ENCODE results near the gene FCHO2. TPM values are rescaled to one million over a fixed set of nuclear protein-coding genes. Genes with fewer than 3 reads are reported as not detected.

Gene FCHO2
- total RNA-seq, 1 donor from 2014 or later: 48.0 TPM

GRCh38 chr5:73039082-73039481 lies 83.2 kb downstream of the FCHO2 start:
- no peak for TF ChIP-seq CTCF (IDR thresholded peaks at IDR 0.05)
- Mint-ChIP-seq H3K9me3 (ENCODE audit: unreplicated experiment) (peaks cover 4% of the 10 kb centered on the region), H3K27me3 (ENCODE audit: unreplicated experiment) (no peaks in the 10 kb centered on the region), H3K4me1 (ENCODE audit: unreplicated experiment) (peaks cover 16% of the 10 kb centered on the region), H3K27ac (ENCODE audit: unreplicated experiment) (peak overlapping the region; percentile 56), H3K36me3 (ENCODE audit: unreplicated experiment) (peaks cover 24% of the 10 kb centered on the region), H3K4me3 (ENCODE audit: unreplicated experiment) (no peak overlapping the region)
- no peak for DNase-seq (ENCODE audit: extremely low spot score, unreplicated experiment)

GRCh38 chr5:73042993-73043392 lies 87.2 kb downstream of the FCHO2 start:
- no peak for DNase-seq (ENCODE audit: extremely low spot score, unreplicated experiment)
- Mint-ChIP-seq H3K4me1 (ENCODE audit: unreplicated experiment) (peaks cover 27% of the 10 kb centered on the region), H3K27ac (ENCODE audit: unreplicated experiment) (no peak overlapping the region), H3K27me3 (ENCODE audit: unreplicated experiment) (no peaks in the 10 kb centered on the region), H3K36me3 (ENCODE audit: unreplicated experiment) (peaks cover 30% of the 10 kb centered on the region), H3K4me3 (ENCODE audit: unreplicated experiment) (no peak overlapping the region), H3K9me3 (ENCODE audit: unreplicated experiment) (peaks cover 11% of the 10 kb centered on the region)
- no peak for TF ChIP-seq CTCF (IDR thresholded peaks at IDR 0.05)

GRCh38 chr5:73044546-73044945 lies 88.7 kb downstream of the FCHO2 start:
- H3K27ac Mint-ChIP-seq (ENCODE audit: unreplicated experiment): no peak overlapping the region
- peaks cover 11% of the 10 kb centered on the region for H3K9me3 Mint-ChIP-seq (ENCODE audit: unreplicated experiment)
- no peak overlapping the region for H3K4me3 Mint-ChIP-seq (ENCODE audit: unreplicated experiment)
- no peak for TF ChIP-seq CTCF (IDR thresholded peaks at IDR 0.05)
- peaks cover 28% of the 10 kb centered on the region for H3K36me3 Mint-ChIP-seq (ENCODE audit: unreplicated experiment)
- H3K4me1 Mint-ChIP-seq (ENCODE audit: unreplicated experiment): peaks cover 16% of the 10 kb centered on the region
- H3K27me3 Mint-ChIP-seq (ENCODE audit: unreplicated experiment): no peaks in the 10 kb centered on the region
- no peak for DNase-seq (ENCODE audit: extremely low spot score, unreplicated experiment)

GRCh38 chr5:73045623-73046022 lies 89.8 kb downstream of the FCHO2 start:
- Mint-ChIP-seq H3K9me3 (ENCODE audit: unreplicated experiment) (peaks cover 11% of the 10 kb centered on the region), H3K4me3 (ENCODE audit: unreplicated experiment) (no peak overlapping the region), H3K36me3 (ENCODE audit: unreplicated experiment) (peaks cover 29% of the 10 kb centered on the region), H3K27ac (ENCODE audit: unreplicated experiment) (no peak overlapping the region), H3K27me3 (ENCODE audit: unreplicated experiment) (no peaks in the 10 kb centered on the region), H3K4me1 (ENCODE audit: unreplicated experiment) (peaks cover 16% of the 10 kb centered on the region)
- no peak for DNase-seq (ENCODE audit: extremely low spot score, unreplicated experiment)
- TF ChIP-seq CTCF (IDR thresholded peaks at IDR 0.05): no peak

GRCh38 chr5:73061593-73061992 lies 105.8 kb downstream of the FCHO2 start:
- DNase-seq (ENCODE audit: extremely low spot score, unreplicated experiment): no peak
- Mint-ChIP-seq H3K27ac (ENCODE audit: unreplicated experiment) (no peak overlapping the region), H3K27me3 (ENCODE audit: unreplicated experiment) (no peaks in the 10 kb centered on the region), H3K4me1 (ENCODE audit: unreplicated experiment) (peaks cover 14% of the 10 kb centered on the region), H3K4me3 (ENCODE audit: unreplicated experiment) (no peak overlapping the region), H3K36me3 (ENCODE audit: unreplicated experiment) (peaks cover 40% of the 10 kb centered on the region), H3K9me3 (ENCODE audit: unreplicated experiment) (no peaks in the 10 kb centered on the region)
- TF ChIP-seq CTCF (IDR thresholded peaks at IDR 0.05): no peak

All from osteocyte (in vitro differentiated cells).